Trophoblast cell (in vitro differentiated cells and primary cell): Measurements from ENCODE around the gene FNIP1.

Experiments used
- DNase-seq, 2 donors: peaks; one replicate each; pipeline ENCODE4 v3.0.0-alpha.2; 2016
- H2AFZ ChIP-seq: 2 replicates; pipeline ENCODE4 v1.6.1; 2013; ENCODE audit warnings: low read length, moderate library complexity, mild to moderate bottlenecking; ENCODE audit not compliant: insufficient read depth, poor library complexity
- H2AK5ac ChIP-seq: 2 replicates; pipeline ENCODE4 v1.6.1; 2013; ENCODE audit warnings: mild to moderate bottlenecking, low read length
- H2BK120ac ChIP-seq: 2 replicates; pipeline ENCODE4 v1.6.1; 2013; ENCODE audit warnings: low read length, mild to moderate bottlenecking, moderate library complexity; ENCODE audit not compliant: insufficient read depth, poor library complexity
- H2BK12ac ChIP-seq: 2 replicates; pipeline ENCODE4 v1.6.1; 2013; ENCODE audit warnings: mild to moderate bottlenecking, low read length, moderate library complexity
- H2BK5ac ChIP-seq: 2 replicates; pipeline ENCODE4 v1.6.1; 2013; ENCODE audit warnings: low read length, low read depth, moderate library complexity, mild to moderate bottlenecking; ENCODE audit not compliant: poor library complexity
- H3K14ac ChIP-seq: 2 replicates; pipeline ENCODE4 v1.6.1; 2013; ENCODE audit warnings: mild to moderate bottlenecking, low read length
- H3K18ac ChIP-seq: 2 replicates; pipeline ENCODE4 v1.6.1; 2013; ENCODE audit warnings: mild to moderate bottlenecking, low read length
- H3K23ac ChIP-seq: 2 replicates; pipeline ENCODE4 v1.6.1; 2013; ENCODE audit warnings: low read length
- H3K27ac ChIP-seq: 2 replicates; pipeline ENCODE4 v1.5.1; 2013; ENCODE audit warnings: low read depth, mild to moderate bottlenecking, inconsistent platforms, low read length, moderate library complexity
- H3K27me3 ChIP-seq: 2 replicates; pipeline ENCODE4 v1.6.1; 2013; ENCODE audit warnings: inconsistent platforms, mild to moderate bottlenecking, low read length, moderate library complexity; ENCODE audit not compliant: insufficient read depth
- H3K36me3 ChIP-seq, 2 experiments: 1 replicate in 1 of 2; 2 replicates in 1 of 2; pipeline ENCODE4 v1.6.1; 2013; ENCODE audit warnings: low read length in 2 of 2, mild to moderate bottlenecking in 2 of 2, moderate library complexity in 1 of 2; ENCODE audit not compliant: insufficient read depth in 2 of 2, control insufficient read depth in 1 of 2
- H3K4ac ChIP-seq: 2 replicates; pipeline ENCODE4 v1.6.1; 2013; ENCODE audit warnings: low read depth, mild to moderate bottlenecking, low read length, moderate library complexity
- H3K4me1 ChIP-seq, 2 experiments: 1 replicate in 1 of 2; 2 replicates in 1 of 2; pipeline ENCODE4 v1.6.1; 2013; ENCODE audit warnings: low read length in 2 of 2, mild to moderate bottlenecking in 2 of 2, moderate library complexity in 1 of 2; ENCODE audit not compliant: insufficient read depth in 2 of 2, control insufficient read depth in 1 of 2
- H3K4me2 ChIP-seq: 2 replicates; pipeline ENCODE4 v1.6.1; 2013; ENCODE audit warnings: inconsistent platforms, mild to moderate bottlenecking, low read length, moderate library complexity
- H3K4me3 ChIP-seq: 2 replicates; pipeline ENCODE4 v1.5.1; 2013; ENCODE audit warnings: mild to moderate bottlenecking, low read depth, low read length, inconsistent platforms
- H3K79me1 ChIP-seq: one replicate; pipeline ENCODE4 v1.6.1; 2013; ENCODE audit warnings: low read length
- H3K79me2 ChIP-seq: 2 replicates; pipeline ENCODE4 v1.6.1; 2013; ENCODE audit warnings: low read length, mild to moderate bottlenecking; ENCODE audit not compliant: control insufficient read depth, insufficient read depth, poor library complexity
- H3K9ac ChIP-seq: 2 replicates; pipeline ENCODE4 v1.6.1; 2013; ENCODE audit warnings: mild to moderate bottlenecking, low read length
- H3K9me3 ChIP-seq: 2 replicates; pipeline ENCODE4 v1.6.1; 2013; ENCODE audit warnings: low read depth, mild to moderate bottlenecking, control low read depth, inconsistent platforms, low read length; ENCODE audit not compliant: insufficient read depth
- H4K12ac ChIP-seq: 2 replicates; pipeline ENCODE4 v1.6.1; 2013; ENCODE audit warnings: low read depth, mild to moderate bottlenecking, low read length, moderate library complexity
- H4K8ac ChIP-seq: 2 replicates; pipeline ENCODE4 v1.6.1; 2013; ENCODE audit warnings: low read depth, mild to moderate bottlenecking, low read length, moderate library complexity
- H4K91ac ChIP-seq: one replicate; pipeline ENCODE4 v1.6.1; 2013; ENCODE audit warnings: low read depth, mild to moderate bottlenecking, low read length, moderate library complexity
- WGBS: extraction: QIAGEN DNeasy Blood & Tissue Kit; methylation state at CpG from one replicate; pipeline ENCODE4 v1.1.7; 2013; ENCODE audit warnings: missing lambda C conversion rate; ENCODE audit not compliant: insufficient read length, insufficient coverage; ENCODE audit errors: extremely low coverage; 5-methylcytosine and 5-hydroxymethylcytosine counted together

FNIP1 gene

DNA sequence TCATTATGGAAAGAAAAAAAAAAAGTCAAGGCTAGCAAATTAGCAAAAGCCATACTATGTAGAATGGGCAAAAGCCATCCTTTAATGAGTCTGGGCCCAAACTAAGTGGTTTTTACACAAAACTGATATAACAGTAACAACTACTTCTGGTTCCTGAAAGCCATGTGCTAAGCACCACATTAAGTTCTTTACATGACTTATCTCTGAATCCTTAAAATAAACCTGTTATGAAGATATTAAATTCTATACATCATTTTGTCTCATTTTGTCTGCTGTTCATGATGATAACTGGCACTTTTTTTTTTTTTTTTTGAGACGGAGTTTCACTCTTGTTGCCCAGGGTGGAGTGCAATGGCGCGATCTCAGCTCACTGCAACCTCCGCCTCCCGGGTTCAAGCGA lies 5.0 kb downstream of the FNIP1 start:
- no peak overlapping the region for H4K12ac ChIP-seq
- H3K14ac ChIP-seq, result no peak overlapping the region
- DNase-seq, result no peak
- H3K79me2 ChIP-seq, result peaks cover 11% of the 10 kb centered on the region
- no peak overlapping the region for H3K4me2 ChIP-seq
- no peak overlapping the region for H3K9ac ChIP-seq
- H3K9me3 ChIP-seq, result no peaks in the 10 kb centered on the region
- H3K36me3 ChIP-seq, result no peaks in the 10 kb centered on the region
- H2BK12ac ChIP-seq, result no peak overlapping the region
- no peak overlapping the region for H2BK120ac ChIP-seq
- H4K91ac ChIP-seq, result no peak overlapping the region
- H2BK5ac ChIP-seq, result no peak overlapping the region
- no peaks in the 10 kb centered on the region for H3K27me3 ChIP-seq
- no peak overlapping the region for H2AFZ ChIP-seq
- H3K4ac ChIP-seq, result no peak overlapping the region
- H2AK5ac ChIP-seq, result no peak overlapping the region
- WGBS, result no CpG with 5 or more reads among the region's 6 CpGs
- no peak overlapping the region for H3K27ac ChIP-seq
- peaks cover 7% of the 10 kb centered on the region for H3K79me1 ChIP-seq
- no peak overlapping the region for H3K23ac ChIP-seq
- no peak overlapping the region for H4K8ac ChIP-seq
- no peak overlapping the region for H3K4me3 ChIP-seq
- H3K4me1 ChIP-seq, result peaks cover 0 to 2% of the 10 kb centered on the region in 2 experiments
- no peak overlapping the region for H3K18ac ChIP-seq

DNA sequence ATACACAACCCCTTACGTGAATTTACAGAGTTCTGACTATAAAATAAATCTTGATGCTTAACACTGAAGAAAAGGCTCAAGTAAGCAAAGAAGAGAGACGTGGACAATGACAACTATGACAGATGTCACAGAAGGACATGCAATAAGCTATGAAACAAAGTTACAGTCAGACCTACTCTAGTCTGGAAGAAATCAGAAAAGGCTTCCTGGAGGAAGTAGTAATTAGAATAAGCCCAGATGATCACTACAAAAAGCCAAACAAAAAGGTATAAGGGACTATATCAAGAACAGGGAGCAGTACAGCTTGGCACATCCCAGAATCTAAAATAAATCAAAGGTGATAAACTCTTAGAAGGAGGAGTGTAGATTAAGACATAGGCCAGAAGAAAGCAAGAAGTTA lies 6.3 kb downstream of the FNIP1 start:
- peak overlapping the region; percentile 40 for H3K4ac ChIP-seq
- H3K27ac ChIP-seq, result no peak overlapping the region
- H3K18ac ChIP-seq, result no peak overlapping the region
- no peak overlapping the region for H2AK5ac ChIP-seq
- H4K8ac ChIP-seq, result no peak overlapping the region
- DNase-seq, result no peak
- H3K23ac ChIP-seq, result no peak overlapping the region
- peaks cover 0 to 2% of the 10 kb centered on the region in 2 experiments for H3K4me1 ChIP-seq
- no peaks in the 10 kb centered on the region for H3K9me3 ChIP-seq
- H3K14ac ChIP-seq, result no peak overlapping the region
- no peak overlapping the region for H2BK120ac ChIP-seq
- H2AFZ ChIP-seq, result no peak overlapping the region
- no CpG with 5 or more reads among the region's 2 CpGs for WGBS
- no peaks in the 10 kb centered on the region for H3K36me3 ChIP-seq
- H3K4me3 ChIP-seq, result no peak overlapping the region
- no peak overlapping the region for H3K4me2 ChIP-seq
- peaks cover 3% of the 10 kb centered on the region for H3K79me2 ChIP-seq
- no peak overlapping the region for H4K91ac ChIP-seq
- no peaks in the 10 kb centered on the region for H3K79me1 ChIP-seq
- H3K9ac ChIP-seq, result no peak overlapping the region
- H2BK5ac ChIP-seq, result no peak overlapping the region
- H2BK12ac ChIP-seq, result no peak overlapping the region
- H3K27me3 ChIP-seq, result no peaks in the 10 kb centered on the region
- H4K12ac ChIP-seq, result no peak overlapping the region

- Histone ChIP-seq H3K9ac (no peak overlapping the region), H2BK5ac (no peak overlapping the region), H2BK12ac (no peak overlapping the region), H4K91ac (no peak overlapping the region), H3K4ac (no peak overlapping the region), H3K27me3 (no peaks in the 10 kb centered on the region), H3K14ac (no peak overlapping the region), H3K4me2 (no peak overlapping the region), H2AK5ac (no peak overlapping the region), H3K79me2 (peaks cover 3% of the 10 kb centered on the region), H3K9me3 (no peaks in the 10 kb centered on the region), H3K18ac (no peak overlapping the region), H2BK120ac (no peak overlapping the region), H3K4me3 (no peak overlapping the region), H3K23ac (no peak overlapping the region), H3K27ac (no peak overlapping the region), H4K8ac (no peak overlapping the region), H2AFZ (no peak overlapping the region), H4K12ac (no peak overlapping the region), H3K4me1 (peaks cover 0 to 2% of the 10 kb centered on the region in 2 experiments), H3K36me3 (no peaks in the 10 kb centered on the region), H3K79me1 (no peaks in the 10 kb centered on the region)
- no CpG with 5 or more reads among the region's 3 CpGs for WGBS
- no peak for DNase-seq
Measured at GRCh38 chr5:131789765-131790164, 7.1 kb downstream of the FNIP1 start.

GRCh38 chr5:131787736-131788135 lies 9.1 kb downstream of the FNIP1 start:
- H2AK5ac ChIP-seq, result no peak overlapping the region
- H3K9me3 ChIP-seq, result no peaks in the 10 kb centered on the region
- H3K36me3 ChIP-seq, result no peaks in the 10 kb centered on the region
- H3K4me3 ChIP-seq, result no peak overlapping the region
- H3K79me2 ChIP-seq, result peaks cover 1% of the 10 kb centered on the region
- no peak overlapping the region for H3K14ac ChIP-seq
- H3K4ac ChIP-seq, result peak overlapping the region; percentile 0
- peak overlapping the region; percentile 78 for H3K9ac ChIP-seq
- H3K27me3 ChIP-seq, result no peaks in the 10 kb centered on the region
- H3K4me1 ChIP-seq, result peaks cover 0 to 2% of the 10 kb centered on the region in 2 experiments
- no peak overlapping the region for H3K4me2 ChIP-seq
- DNase-seq, result no peak
- no peak overlapping the region for H4K8ac ChIP-seq
- H3K18ac ChIP-seq, result no peak overlapping the region
- H4K91ac ChIP-seq, result no peak overlapping the region
- no peak overlapping the region for H2BK120ac ChIP-seq
- no CpG with 5 or more reads among the region's 4 CpGs for whole genome bisulfite sequencing
- no peak overlapping the region for H2BK5ac ChIP-seq
- no peaks in the 10 kb centered on the region for H3K79me1 ChIP-seq
- H2BK12ac ChIP-seq, result no peak overlapping the region
- H2AFZ ChIP-seq, result no peak overlapping the region
- no peak overlapping the region for H3K27ac ChIP-seq
- H4K12ac ChIP-seq, result no peak overlapping the region
- H3K23ac ChIP-seq, result peak overlapping the region; percentile 25
